ENCODE measurements around the gene CACNA1C. TPM values are rescaled to one million over a fixed set of nuclear protein-coding genes. Genes with fewer than 3 reads are reported as not detected.

The CACNA1C gene
- total and polyA plus RNA-seq, 2 of the 4 experiments (the other 2 are of a cell fraction), result 1.6 to 2.6 TPM

DNA sequence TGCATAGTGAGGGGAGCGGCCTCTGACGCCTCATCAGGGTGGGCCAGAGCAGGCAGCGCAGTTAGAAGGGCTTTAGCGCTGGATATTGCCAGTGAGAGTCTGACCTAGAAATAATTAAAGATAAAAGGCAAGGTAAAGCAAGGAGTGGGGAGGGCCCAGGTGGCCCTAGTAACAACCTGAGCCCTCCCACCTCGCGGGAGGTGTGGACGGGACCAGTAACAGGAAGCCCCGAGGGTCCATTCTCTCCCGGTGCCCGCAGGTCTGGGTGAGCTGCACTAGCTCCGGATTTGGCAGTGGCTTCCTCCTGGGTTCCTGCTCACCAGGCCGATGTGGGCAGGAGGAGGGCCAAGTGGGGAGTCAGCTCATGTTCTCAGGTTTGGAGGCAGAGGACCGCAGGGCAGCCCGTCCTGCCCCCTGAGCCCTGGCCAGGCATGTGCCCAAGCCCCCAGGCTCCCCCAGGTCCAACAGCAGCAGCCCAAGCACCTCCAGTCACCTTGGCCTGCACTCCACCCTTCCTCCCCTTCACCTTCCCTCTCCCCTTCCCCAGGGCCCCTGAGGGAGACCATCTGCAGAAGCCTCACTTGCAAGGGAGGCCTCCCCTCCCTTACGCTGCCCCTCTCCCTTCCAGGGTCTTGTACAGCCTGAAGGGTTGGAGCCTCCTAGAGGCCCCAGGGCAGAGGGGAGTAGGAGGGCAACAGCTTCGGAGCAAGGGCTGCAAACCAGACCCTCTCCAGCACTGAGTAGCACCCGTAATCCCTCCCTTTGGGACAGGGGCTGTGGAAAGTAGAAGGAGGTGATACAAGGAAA, 597.7 kb downstream of the CACNA1C start:
- no TSS peak for BruUV-seq (replicated peaks)
- H2BK20ac ChIP-seq (ENCODE audit: low read depth, low read length), result no peak overlapping the region
- H3K9me1 ChIP-seq (ENCODE audit: insufficient read depth, low read length), result 0 out of 2 replicates have a peak, but pooled peaks cover 4% of the 10 kb centered on the region
- H3K27ac ChIP-seq (ENCODE audit: insufficient read depth, low read length), result no peak overlapping the region
- intact Hi-C loops (cut with micrococcal nuclease), result no loop called here
- H2AFZ ChIP-seq (replicated peaks; ENCODE audit: low read length, poor library complexity), result no peak overlapping the region
- H3K14ac ChIP-seq (replicated peaks; ENCODE audit: low read depth, low read length), result no peak overlapping the region
- no peak overlapping the region for H2BK15ac ChIP-seq (ENCODE audit: low read depth, low read length)
- H3K23ac ChIP-seq (ENCODE audit: low read depth, low read length), result no peak overlapping the region
- peaks cover 7% of the 10 kb centered on the region; the same call in 1 of the 2 replicates for H3K36me3 ChIP-seq (ENCODE audit: control insufficient read depth, insufficient read depth, low read length)
- no peak overlapping the region for H3K9ac ChIP-seq (ENCODE audit: low read depth, low read length)
- no peak for ATAC-seq (ENCODE audit: low read depth)
- no peaks in the 10 kb centered on the region for H3K27me3 ChIP-seq (ENCODE audit: control insufficient read depth, insufficient read depth, low read length)
- H3K4me3 ChIP-seq (ENCODE audit: insufficient read depth, low read depth, low read length), result no peak overlapping the region
- 60% methylated on average over 1 of the region's 17 CpGs; no CpG with 5 or more reads in 1 of the 2 experiments for WGBS, 2 experiments (ENCODE audit: extremely low coverage in 2 of 2, insufficient read length in 1 of 2)
- no peak overlapping the region for H2AK5ac ChIP-seq (ENCODE audit: low read depth, low read length)
- H3K4ac ChIP-seq (ENCODE audit: low read depth, low read length), result no peak overlapping the region
- no peak overlapping the region for H2BK5ac ChIP-seq (ENCODE audit: low read depth, low read length, poor library complexity, severe bottlenecking)
- H3K18ac ChIP-seq (ENCODE audit: low read depth, low read length), result no peak overlapping the region
- DNase-seq, result no peak
- no peaks in the 10 kb centered on the region for H4K20me1 ChIP-seq (ENCODE audit: insufficient read depth, low read length)
- no peak overlapping the region for H4K5ac ChIP-seq (ENCODE audit: low read depth, low read length)
- in situ Hi-C loops (cut with MboI; ENCODE audit: low sequenced_read_pairs), result no loop called here
- no peaks in the 10 kb centered on the region for H3K4me1 ChIP-seq (ENCODE audit: control insufficient read depth, insufficient read depth, low read length)
- no peaks in the 10 kb centered on the region for H3K9me3 ChIP-seq (ENCODE audit: control insufficient read depth, insufficient read depth, low read length)
- no peak overlapping the region for H2AK9ac ChIP-seq (replicated peaks; ENCODE audit: low read depth, low read length, poor library complexity)
- H3K4me2 ChIP-seq (ENCODE audit: low read depth, low read length), result no peak overlapping the region
- H3K56ac ChIP-seq (ENCODE audit: extremely low read depth, insufficient read depth, low read length), result no peak overlapping the region
- no peaks in the 10 kb centered on the region for H3K79me1 ChIP-seq (ENCODE audit: low read depth in 1 of 2, low read length in 2 of 2)
- dilution Hi-C loops (cut with HindIII; ENCODE audit: low sequenced_read_pairs, unreplicated experiment), result no loop called here
- no peak overlapping the region for H2BK120ac ChIP-seq (ENCODE audit: low read depth, low read length)
- H4K91ac ChIP-seq (ENCODE audit: insufficient read depth, low read depth, low read length), result no peak overlapping the region
- no peak overlapping the region for H4K8ac ChIP-seq (ENCODE audit: low read depth in 2 of 2, low read length in 2 of 2)
- ChIA-PET CTCF (interaction anchor here (1.0 kb wide), 1 partner anchor 10 kb away, joined by 4 read pairs; no protein-coding TSS in a partner anchor), POLR2A (ENCODE audit: unreplicated experiment) (interaction anchor here (0.6 kb wide), 1 partner anchor 9 kb away, joined by 5 read pairs; no protein-coding TSS in a partner anchor)
- no peak for TF ChIP-seq RCOR1 (IDR thresholded peaks at IDR 0.05; ENCODE audit: insufficient replicate concordance, low read length)
- TF ChIP-seq NFE2L2 (IDR thresholded peaks at IDR 0.05; ENCODE audit: low read depth, low read length), result no peak
- TF ChIP-seq POLR2A (IDR thresholded peaks at IDR 0.05; ENCODE audit: low read depth, low read length), result no peak
- TF ChIP-seq, protein P1, sequence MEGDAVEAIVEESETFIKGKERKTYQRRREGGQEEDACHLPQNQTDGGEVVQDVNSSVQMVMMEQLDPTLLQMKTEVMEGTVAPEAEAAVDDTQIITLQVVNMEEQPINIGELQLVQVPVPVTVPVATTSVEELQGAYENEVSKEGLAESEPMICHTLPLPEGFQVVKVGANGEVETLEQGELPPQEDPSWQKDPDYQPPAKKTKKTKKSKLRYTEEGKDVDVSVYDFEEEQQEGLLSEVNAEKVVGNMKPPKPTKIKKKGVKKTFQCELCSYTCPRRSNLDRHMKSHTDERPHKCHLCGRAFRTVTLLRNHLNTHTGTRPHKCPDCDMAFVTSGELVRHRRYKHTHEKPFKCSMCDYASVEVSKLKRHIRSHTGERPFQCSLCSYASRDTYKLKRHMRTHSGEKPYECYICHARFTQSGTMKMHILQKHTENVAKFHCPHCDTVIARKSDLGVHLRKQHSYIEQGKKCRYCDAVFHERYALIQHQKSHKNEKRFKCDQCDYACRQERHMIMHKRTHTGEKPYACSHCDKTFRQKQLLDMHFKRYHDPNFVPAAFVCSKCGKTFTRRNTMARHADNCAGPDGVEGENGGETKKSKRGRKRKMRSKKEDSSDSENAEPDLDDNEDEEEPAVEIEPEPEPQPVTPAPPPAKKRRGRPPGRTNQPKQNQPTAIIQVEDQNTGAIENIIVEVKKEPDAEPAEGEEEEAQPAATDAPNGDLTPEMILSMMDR (conservative IDR thresholded peaks at IDR 0.05; ENCODE audit: low read depth, low read length), result no peak
- TF ChIP-seq RAD21 (IDR thresholded peaks at IDR 0.05; ENCODE audit: low read length), result no peak
- TF ChIP-seq, protein P2, sequence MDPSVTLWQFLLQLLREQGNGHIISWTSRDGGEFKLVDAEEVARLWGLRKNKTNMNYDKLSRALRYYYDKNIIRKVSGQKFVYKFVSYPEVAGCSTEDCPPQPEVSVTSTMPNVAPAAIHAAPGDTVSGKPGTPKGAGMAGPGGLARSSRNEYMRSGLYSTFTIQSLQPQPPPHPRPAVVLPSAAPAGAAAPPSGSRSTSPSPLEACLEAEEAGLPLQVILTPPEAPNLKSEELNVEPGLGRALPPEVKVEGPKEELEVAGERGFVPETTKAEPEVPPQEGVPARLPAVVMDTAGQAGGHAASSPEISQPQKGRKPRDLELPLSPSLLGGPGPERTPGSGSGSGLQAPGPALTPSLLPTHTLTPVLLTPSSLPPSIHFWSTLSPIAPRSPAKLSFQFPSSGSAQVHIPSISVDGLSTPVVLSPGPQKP (IDR thresholded peaks at IDR 0.05; ENCODE audit: borderline replicate concordance, low read depth, low read length), result no peak
- no peak for TF ChIP-seq MAFK (IDR thresholded peaks at IDR 0.05; ENCODE audit: low read depth, low read length)
- no peak for TF ChIP-seq MXI1 (IDR thresholded peaks at IDR 0.05; ENCODE audit: borderline replicate concordance, low read depth, low read length)
- TF ChIP-seq SMC3 (IDR thresholded peaks at IDR 0.05; ENCODE audit: low read depth, low read length), result no peak
- no peak for TF ChIP-seq RFX5 (IDR thresholded peaks at IDR 0.05; ENCODE audit: low read depth, low read length)
- no peak for TF ChIP-seq BHLHE40 (IDR thresholded peaks at IDR 0.05; ENCODE audit: low read depth, low read length)
- TF ChIP-seq MAZ (IDR thresholded peaks at IDR 0.05; ENCODE audit: borderline replicate concordance, low read depth, low read length), result no peak
- no peak for TF ChIP-seq FOS (IDR thresholded peaks at IDR 0.05; ENCODE audit: low read depth, low read length)
- no peak for TF ChIP-seq CEBPB (IDR thresholded peaks at IDR 0.05; ENCODE audit: low read depth, low read length)
- no peak for TF ChIP-seq CHD1 (IDR thresholded peaks at IDR 0.05; ENCODE audit: low read depth, low read length)

Measured in IMR-90 (cell line).